ENCODE measurements around the gene TGOLN2. TPM values are rescaled to one million over a fixed set of nuclear protein-coding genes. Genes with fewer than 3 reads are reported as not detected.

TGOLN2 gene
- total RNA-seq, 1 donor from 2014 or later = 119 TPM

DNA sequence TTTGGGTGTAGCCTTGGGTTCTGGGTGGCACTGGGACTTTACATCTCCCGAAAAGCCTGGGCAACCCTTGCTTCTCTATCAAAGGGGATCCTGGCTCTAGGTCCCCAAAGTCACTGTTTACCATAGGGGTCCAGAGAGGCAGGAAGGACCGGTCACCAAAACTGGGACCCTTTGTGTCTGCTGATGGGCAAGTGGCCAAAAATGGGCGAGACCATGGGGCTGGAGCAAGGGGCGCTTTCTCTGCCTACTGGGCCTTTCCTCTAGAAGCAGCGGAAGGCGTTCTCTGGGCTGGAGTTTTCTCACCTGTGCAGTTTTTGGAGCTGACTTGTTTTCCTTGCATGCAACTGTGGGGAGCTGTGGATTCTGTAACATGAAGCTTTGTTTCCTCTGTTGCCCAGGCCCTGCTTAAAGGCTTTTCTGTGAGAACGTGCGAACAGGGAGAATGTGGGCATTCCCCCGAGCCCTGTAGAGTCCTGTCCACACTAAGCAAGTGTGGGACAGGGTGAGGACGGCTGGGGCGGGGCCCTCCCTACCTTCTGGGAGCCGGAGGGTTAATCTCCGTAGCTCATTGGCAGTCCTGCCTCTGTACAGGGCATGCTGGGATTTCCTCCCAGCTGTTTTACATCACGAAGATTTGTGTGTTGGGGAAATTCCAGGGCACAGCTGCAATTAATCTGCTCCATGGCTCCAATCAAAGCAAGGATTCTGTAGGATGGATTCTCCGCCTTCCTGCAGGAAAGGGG is 50.2 kb downstream of the TGOLN2 start:
- ChIA-PET POLR2A (no interaction called here), CTCF (interaction anchor here (1.4 kb wide), 1 partner anchor 11 kb away, joined by 3 read pairs; no protein-coding TSS in a partner anchor)
- H3K4me1 Mint-ChIP-seq = no peaks in the 10 kb centered on the region
- intact Hi-C loops (cut with micrococcal nuclease) = no loop called here
- no peak for DNase-seq
- H3K9me3 Mint-ChIP-seq = no peaks in the 10 kb centered on the region
- TF ChIP-seq, protein P1, sequence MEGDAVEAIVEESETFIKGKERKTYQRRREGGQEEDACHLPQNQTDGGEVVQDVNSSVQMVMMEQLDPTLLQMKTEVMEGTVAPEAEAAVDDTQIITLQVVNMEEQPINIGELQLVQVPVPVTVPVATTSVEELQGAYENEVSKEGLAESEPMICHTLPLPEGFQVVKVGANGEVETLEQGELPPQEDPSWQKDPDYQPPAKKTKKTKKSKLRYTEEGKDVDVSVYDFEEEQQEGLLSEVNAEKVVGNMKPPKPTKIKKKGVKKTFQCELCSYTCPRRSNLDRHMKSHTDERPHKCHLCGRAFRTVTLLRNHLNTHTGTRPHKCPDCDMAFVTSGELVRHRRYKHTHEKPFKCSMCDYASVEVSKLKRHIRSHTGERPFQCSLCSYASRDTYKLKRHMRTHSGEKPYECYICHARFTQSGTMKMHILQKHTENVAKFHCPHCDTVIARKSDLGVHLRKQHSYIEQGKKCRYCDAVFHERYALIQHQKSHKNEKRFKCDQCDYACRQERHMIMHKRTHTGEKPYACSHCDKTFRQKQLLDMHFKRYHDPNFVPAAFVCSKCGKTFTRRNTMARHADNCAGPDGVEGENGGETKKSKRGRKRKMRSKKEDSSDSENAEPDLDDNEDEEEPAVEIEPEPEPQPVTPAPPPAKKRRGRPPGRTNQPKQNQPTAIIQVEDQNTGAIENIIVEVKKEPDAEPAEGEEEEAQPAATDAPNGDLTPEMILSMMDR (IDR thresholded peaks at IDR 0.05) = no peak
- ATAC-seq (ENCODE audit: low read depth) = no peak
- peaks cover 12% of the 10 kb centered on the region for H3K27me3 Mint-ChIP-seq
- H3K27ac Mint-ChIP-seq = no peak overlapping the region
- H3K4me3 Mint-ChIP-seq = no peak overlapping the region
- no peaks in the 10 kb centered on the region for H3K36me3 Mint-ChIP-seq (ENCODE audit: low read depth)

DNA sequence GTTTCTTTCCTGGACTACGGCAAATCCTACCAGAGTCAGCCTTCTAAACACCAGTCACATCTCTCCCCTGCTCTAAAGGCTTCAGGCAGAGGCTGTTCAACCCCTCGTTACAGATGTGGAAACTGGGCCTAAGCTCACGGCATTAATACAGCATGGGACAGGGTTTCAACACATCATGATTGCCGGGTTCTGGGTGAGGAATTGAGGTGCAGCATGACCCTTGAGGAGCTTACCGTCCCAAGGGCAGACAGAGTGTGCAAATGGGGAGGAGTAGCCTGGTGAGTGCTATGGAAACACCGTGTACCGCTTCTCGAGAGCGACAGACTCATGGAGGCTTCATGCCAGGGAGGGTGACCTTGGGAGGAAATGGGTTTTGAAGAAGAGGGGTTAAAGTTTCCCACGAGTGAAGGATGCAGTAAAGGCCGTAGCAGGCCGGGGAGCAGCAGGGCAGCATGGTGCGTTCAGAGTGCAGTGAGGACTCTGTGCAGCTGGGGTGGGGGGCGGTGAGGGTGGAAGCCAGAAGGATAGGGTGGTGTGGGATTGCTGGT is 51.1 kb downstream of the TGOLN2 start:
- intact Hi-C loops (cut with micrococcal nuclease) = no loop called here
- no peaks in the 10 kb centered on the region for H3K9me3 Mint-ChIP-seq

DNA sequence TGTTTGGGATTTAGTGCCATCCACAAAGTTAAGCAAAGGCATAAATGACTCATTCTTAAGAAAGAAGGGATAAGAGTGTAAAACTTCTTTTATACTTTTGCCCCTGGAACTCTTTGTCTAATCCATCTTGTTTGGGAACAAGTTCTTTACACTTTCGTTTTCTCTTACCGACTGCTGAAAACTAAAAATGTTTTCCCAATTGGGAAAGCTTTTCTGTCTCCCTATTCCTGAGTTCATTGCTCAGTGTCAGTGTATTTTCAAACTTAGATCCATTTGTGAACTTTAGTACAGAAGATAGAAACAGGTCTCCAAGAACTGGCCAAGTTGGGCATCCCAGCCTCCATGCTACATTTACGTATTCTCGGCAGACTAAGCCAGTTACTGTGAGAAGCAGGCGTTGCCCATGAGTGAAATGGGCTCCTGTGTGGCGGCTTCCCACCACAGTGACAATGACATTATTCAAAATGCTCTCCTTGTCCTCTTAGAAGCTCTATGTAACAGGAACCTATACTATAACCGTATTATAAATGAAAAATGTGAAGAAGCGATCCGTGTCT is 51.7 kb downstream of the TGOLN2 start:
- H3K27me3 Mint-ChIP-seq = peaks cover 22% of the 10 kb centered on the region
- ATAC-seq (ENCODE audit: low read depth) = no peak
- TF ChIP-seq, protein P1 (IDR thresholded peaks at IDR 0.05) = no peak

More for the DNA sequence above, 51.1 kb downstream of the TGOLN2 start:
- Mint-ChIP-seq H3K27me3 (peaks cover 18% of the 10 kb centered on the region), H3K27ac (no peak overlapping the region), H3K4me3 (no peak overlapping the region), H3K4me1 (no peaks in the 10 kb centered on the region), H3K36me3 (ENCODE audit: low read depth) (no peaks in the 10 kb centered on the region)
- POLR2A ChIA-PET = no interaction called here
- DNase-seq (no peak), ATAC-seq (ENCODE audit: low read depth) (no peak)
- CTCF ChIA-PET = no interaction called here
- TF ChIP-seq, protein P1 (IDR thresholded peaks at IDR 0.05) = no peak

DNA sequence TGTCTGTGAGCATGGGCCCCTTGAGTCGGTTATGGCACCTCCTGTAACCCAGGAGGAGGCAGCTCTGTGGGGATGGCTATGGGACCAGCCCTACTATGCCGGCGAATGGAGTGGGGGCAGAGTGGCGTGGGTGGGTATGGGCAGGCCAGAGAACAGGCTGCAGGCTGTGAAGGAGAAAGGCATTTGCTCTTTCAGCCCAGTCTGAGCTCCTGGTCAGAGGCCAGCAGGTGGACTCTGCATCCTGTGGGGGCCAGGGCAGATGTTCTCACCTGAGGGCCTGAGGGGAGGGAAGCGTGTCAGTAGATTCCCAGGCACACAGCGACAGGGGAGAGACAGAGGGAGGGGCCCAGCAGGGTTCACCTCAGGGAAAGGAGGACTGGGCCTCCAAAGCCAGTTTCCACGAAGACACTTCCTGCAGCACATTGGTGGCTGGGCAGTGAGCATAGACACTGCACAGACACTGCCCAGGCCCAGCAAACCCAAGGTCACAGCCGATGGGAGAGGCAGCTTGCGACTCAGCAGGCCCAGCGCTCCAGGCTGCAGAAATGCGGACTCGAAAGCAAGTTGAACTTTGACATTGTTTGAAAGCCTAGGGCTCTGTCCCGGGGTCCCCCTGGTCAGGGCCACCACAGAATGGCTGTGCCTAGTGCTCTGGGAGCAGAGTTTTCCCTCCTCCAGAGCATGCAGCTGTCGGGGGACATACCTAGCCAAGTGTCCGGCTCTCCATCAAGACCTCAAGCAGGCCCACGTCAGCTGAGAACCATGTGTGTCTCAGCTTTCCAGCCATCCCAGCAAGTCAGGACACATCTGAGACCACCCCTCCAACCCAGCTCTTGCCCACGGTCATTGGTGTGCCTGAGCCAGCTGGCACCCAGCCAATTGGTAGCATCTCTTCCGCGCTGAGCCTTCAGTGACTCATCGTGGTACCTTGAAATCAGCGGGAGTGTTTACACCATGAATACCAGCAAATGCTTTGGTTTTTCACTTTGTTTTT is 53.8 kb downstream of the TGOLN2 start:
- no peak for DNase-seq
- CTCF ChIA-PET = interaction anchor here (0.5 to 1.7 kb wide), 2 partner anchors 7 to 24 kb away, joined by 3 read pairs; no protein-coding TSS in a partner anchor
- TF ChIP-seq, protein P1 (IDR thresholded peaks at IDR 0.05) = no peak
- H3K36me3 Mint-ChIP-seq (ENCODE audit: low read depth) = no peaks in the 10 kb centered on the region
- no peaks in the 10 kb centered on the region for H3K9me3 Mint-ChIP-seq
- no peaks in the 10 kb centered on the region for H3K4me1 Mint-ChIP-seq
- no peak for ATAC-seq (ENCODE audit: low read depth)
- H3K27ac Mint-ChIP-seq = no peak overlapping the region
- intact Hi-C loops (cut with micrococcal nuclease) = no loop called here
- H3K27me3 Mint-ChIP-seq = peaks cover 27% of the 10 kb centered on the region
- no peak overlapping the region for H3K4me3 Mint-ChIP-seq
- POLR2A ChIA-PET = no interaction called here

More for the DNA sequence above, 51.7 kb downstream of the TGOLN2 start:
- DNase-seq = no peak
- POLR2A ChIA-PET = no interaction called here
- CTCF ChIA-PET = interaction anchor here (1.7 kb wide), 1 partner anchor 10 kb away, joined by 3 read pairs; no protein-coding TSS in a partner anchor
- H3K36me3 Mint-ChIP-seq (ENCODE audit: low read depth) = no peaks in the 10 kb centered on the region
- no peak overlapping the region for H3K4me3 Mint-ChIP-seq
- no peak overlapping the region for H3K27ac Mint-ChIP-seq
- no peaks in the 10 kb centered on the region for H3K9me3 Mint-ChIP-seq
- intact Hi-C loops (cut with micrococcal nuclease) = no loop called here
- no peaks in the 10 kb centered on the region for H3K4me1 Mint-ChIP-seq
